COLO829 (cell line): Measurements from ENCODE around the gene CKM.

Experiments used
- DNase-seq: peaks from one replicate; pipeline ENCODE4 v3.0.0; 2012; ENCODE audit warnings: low spot score

The CKM gene

GRCh38 chr19:45322744-45323281 lies at the start of gene CKM:
Gene CKM (minus strand): TSS chr19:45322875. CDS start chr19:45319713, 3,162 bp downstream.
- DNase-seq = no peak

GRCh38 chr19:45370410-45371204 lies 47.9 kb upstream of the CKM start, which contains the start of gene ERCC2:
Gene ERCC2 (minus strand): TSS chr19:45370573. CDS start chr19:45370540, 33 bp downstream.
- DNase-seq = peak; percentile 100

GRCh38 chr19:45368737-45369340 lies 46.2 kb upstream of the CKM start:
- DNase-seq = no peak

- DNase-seq = no peak
Observed at GRCh38 chr19:45368127-45368526, 45.5 kb upstream of the CKM start.

GRCh38 chr19:45364696-45365095 lies 42.0 kb upstream of the CKM start:
- no peak for DNase-seq

- DNase-seq = no peak
Observed at GRCh38 chr19:45363861-45364459, 41.3 kb upstream of the CKM start.

GRCh38 chr19:45362291-45362690 lies 39.6 kb upstream of the CKM start:
- DNase-seq = no peak

GRCh38 chr19:45361608-45362007 lies 38.9 kb upstream of the CKM start:
- DNase-seq = no peak

- no peak for DNase-seq
Observed at GRCh38 chr19:45358213-45358792, 35.6 kb upstream of the CKM start.

GRCh38 chr19:45357445-45357783 lies 34.7 kb upstream of the CKM start:
- DNase-seq = no peak

GRCh38 chr19:45356760-45357444 lies 34.2 kb upstream of the CKM start:
- DNase-seq = no peak

- DNase-seq = no peak
Observed at GRCh38 chr19:45355910-45356309, 33.2 kb upstream of the CKM start.

- DNase-seq = no peak
Observed at GRCh38 chr19:45355402-45355801, 32.7 kb upstream of the CKM start.

GRCh38 chr19:45354241-45354842 lies 31.7 kb upstream of the CKM start:
- no peak for DNase-seq

GRCh38 chr19:45352914-45353796 lies 30.5 kb upstream of the CKM start:
- DNase-seq = no peak

- no peak for DNase-seq
Observed at GRCh38 chr19:45352471-45352870, 29.8 kb upstream of the CKM start.

GRCh38 chr19:45352062-45352461 lies 29.4 kb upstream of the CKM start:
- DNase-seq = no peak

- DNase-seq = no peak
Observed at GRCh38 chr19:45351401-45351952, 28.8 kb upstream of the CKM start.

- no peak for DNase-seq
Observed at GRCh38 chr19:45350477-45351058, 27.9 kb upstream of the CKM start.

- DNase-seq = no peak
Observed at GRCh38 chr19:45349430-45349941, 26.8 kb upstream of the CKM start.
